GM12878 (cell line): ENCODE results near the gene IL10.

Experiments used
- CEBPB ChIP-seq, 2 experiments: fragments of 150-350 bp in 1 of 2; IDR thresholded peaks; 2 replicates each; pipeline ENCODE4 v1.6.1; 2012 to 2014; ENCODE audit warnings: low read depth in 2 of 2, low read length in 2 of 2, borderline replicate concordance in 1 of 2, inconsistent platforms in 1 of 2
- CTCF ChIP-seq, 3 experiments: IDR thresholded peaks in 2 of 3; conservative IDR thresholded peaks in 1 of 3; 2 replicates each; pipeline ENCODE4 v1.5.1; 2011; ENCODE audit warnings: low read depth in 3 of 3, low read length in 3 of 3, mild to moderate bottlenecking in 3 of 3, control low read depth in 2 of 3, moderate library complexity in 2 of 3, inconsistent platforms in 1 of 3, mixed read lengths in 1 of 3; ENCODE audit not compliant: control insufficient read depth in 2 of 3, insufficient read depth in 1 of 3; ENCODE audit errors: extremely low read depth in 1 of 3
- E4F1 ChIP-seq: fragments of 450-650 bp; IDR thresholded peaks from 2 replicates; pipeline ENCODE4 v1.6.1; 2018; ENCODE audit warnings: borderline replicate concordance, mild to moderate bottlenecking; ENCODE audit not compliant: partially characterized antibody
- EP300 ChIP-seq, 2 experiments: fragments of 150-350 bp in 1 of 2; IDR thresholded peaks; 2 replicates each; pipeline ENCODE4 v1.6.1; 2011 to 2012; ENCODE audit warnings: low read depth in 2 of 2, low read length in 2 of 2, borderline replicate concordance in 1 of 2, improper control_type of control experiment in 1 of 2, inconsistent platforms in 1 of 2; ENCODE audit not compliant: control insufficient read depth in 1 of 2
- EZH2 ChIP-seq: IDR thresholded peaks from 2 replicates; pipeline ENCODE4 v1.6.1; 2012; ENCODE audit warnings: low read depth, mild to moderate bottlenecking, control low read depth, inconsistent platforms, low read length, borderline replicate concordance; ENCODE audit not compliant: control insufficient read depth
- NFIC ChIP-seq: IDR thresholded peaks from 2 replicates; pipeline ENCODE4 v1.6.1; 2012; ENCODE audit warnings: low read depth, mild to moderate bottlenecking, inconsistent platforms, low read length, moderate library complexity
- NFYA ChIP-seq: IDR thresholded peaks from 2 replicates; pipeline ENCODE4 v1.6.1; 2011; ENCODE audit warnings: low read depth, mild to moderate bottlenecking, low read length, improper control_type of control experiment, borderline replicate concordance
- NFYB ChIP-seq: IDR thresholded peaks from 2 replicates; pipeline ENCODE4 v1.6.1; 2011; ENCODE audit warnings: low read depth, mild to moderate bottlenecking, low read length, improper control_type of control experiment, moderate library complexity; ENCODE audit not compliant: insufficient read depth
- POLR2A ChIP-seq: IDR thresholded peaks from 2 replicates; pipeline ENCODE4 v1.6.1; 2011; ENCODE audit warnings: low read depth, mild to moderate bottlenecking, low read length
- POLR2AphosphoS5 ChIP-seq: IDR thresholded peaks from 2 replicates; pipeline ENCODE4 v1.6.1; 2011; ENCODE audit warnings: mild to moderate bottlenecking, low read length, inconsistent platforms
- RCOR1 ChIP-seq: conservative IDR thresholded peaks from 2 replicates; pipeline ENCODE4 v1.6.1; 2012; ENCODE audit warnings: low read depth, low read length, improper control_type of control experiment
- YY1 ChIP-seq: IDR thresholded peaks from 2 replicates; pipeline ENCODE4 v1.6.1; 2011; ENCODE audit warnings: low read depth, mild to moderate bottlenecking, low read length
- TF ChIP-seq, protein P1 (sequence below): IDR thresholded peaks from 2 replicates; pipeline ENCODE4 v1.6.1; 2012; ENCODE audit warnings: low read depth, low read length, improper control_type of control experiment

DNA sequence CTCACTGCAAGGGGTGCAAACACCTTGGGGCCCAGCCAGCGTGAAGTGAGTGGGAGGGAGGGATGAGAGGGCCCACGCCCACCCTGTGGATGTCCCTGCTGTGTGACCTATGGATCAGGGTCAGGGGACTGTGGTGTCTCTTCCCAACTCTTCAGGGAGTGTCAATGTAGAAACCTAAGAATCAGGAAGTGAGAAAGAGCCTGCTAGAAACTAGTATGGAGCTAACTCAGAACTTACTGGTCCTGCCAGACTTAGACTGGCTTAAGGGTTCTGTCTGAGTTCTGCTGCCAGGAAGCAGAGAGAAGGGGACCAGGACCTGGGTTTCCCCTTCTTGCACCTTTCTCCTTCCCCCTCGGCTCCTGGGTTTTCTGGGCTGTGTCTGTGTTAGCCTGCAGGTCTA, 1.8 kb upstream of the IL10 start:
- TF ChIP-seq POLR2A = no peak
- TF ChIP-seq RCOR1 = no peak
- TF ChIP-seq CTCF (IDR thresholded peaks at IDR 0.05 in 2 of 3, conservative IDR thresholded peaks at IDR 0.05 in 1 of 3; ENCODE audit: control insufficient read depth in 2 of 3, extremely low read depth in 1 of 3, insufficient read depth in 1 of 3, low read depth in 3 of 3, low read length in 3 of 3) = no peak
- TF ChIP-seq NFYA = no peak
- no peak for TF ChIP-seq NFYB
- TF ChIP-seq EZH2 = no peak
- TF ChIP-seq CEBPB (IDR thresholded peaks at IDR 0.05; ENCODE audit: borderline replicate concordance in 1 of 2, low read depth in 2 of 2, low read length in 2 of 2) = no peak
- TF ChIP-seq, protein P1, sequence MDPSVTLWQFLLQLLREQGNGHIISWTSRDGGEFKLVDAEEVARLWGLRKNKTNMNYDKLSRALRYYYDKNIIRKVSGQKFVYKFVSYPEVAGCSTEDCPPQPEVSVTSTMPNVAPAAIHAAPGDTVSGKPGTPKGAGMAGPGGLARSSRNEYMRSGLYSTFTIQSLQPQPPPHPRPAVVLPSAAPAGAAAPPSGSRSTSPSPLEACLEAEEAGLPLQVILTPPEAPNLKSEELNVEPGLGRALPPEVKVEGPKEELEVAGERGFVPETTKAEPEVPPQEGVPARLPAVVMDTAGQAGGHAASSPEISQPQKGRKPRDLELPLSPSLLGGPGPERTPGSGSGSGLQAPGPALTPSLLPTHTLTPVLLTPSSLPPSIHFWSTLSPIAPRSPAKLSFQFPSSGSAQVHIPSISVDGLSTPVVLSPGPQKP = no peak
- TF ChIP-seq EP300 (IDR thresholded peaks at IDR 0.05; ENCODE audit: borderline replicate concordance in 1 of 2, control insufficient read depth in 1 of 2, low read depth in 2 of 2, low read length in 2 of 2) = no peak
- TF ChIP-seq NFIC = no peak
- TF ChIP-seq YY1 = no peak
- no peak for TF ChIP-seq POLR2AphosphoS5
- TF ChIP-seq E4F1 = no peak
